GM12892 (cell line): ENCODE measurements around the gene SMDT1.

Experiments used
- POLR2A ChIP-seq: IDR thresholded peaks from 2 replicates; pipeline ENCODE4 v1.6.1; 2011; ENCODE audit warnings: low read depth, low read length, control low read depth
- POLR2AphosphoS5 ChIP-seq: IDR thresholded peaks from 2 replicates; pipeline ENCODE4 v1.6.1; 2011; ENCODE audit warnings: low read depth, low read length, control low read depth
- TAF1 ChIP-seq: IDR thresholded peaks from 2 replicates; pipeline ENCODE4 v1.6.1; 2011; ENCODE audit warnings: low read depth, mild to moderate bottlenecking, control low read depth, low read length, borderline replicate concordance

- no peak for TF ChIP-seq POLR2A
- no peak for TF ChIP-seq POLR2AphosphoS5
- no peak for TF ChIP-seq TAF1
These were observed 1.9 kb upstream of the SMDT1 start for GRCh38 chr22:42077486-42078125.
